ENCODE results near the gene SMKR1. TPM values are rescaled to one million over a fixed set of nuclear protein-coding genes. Genes with fewer than 3 reads are reported as not detected.

Gene SMKR1
- total RNA-seq, 1 experiment from 2014 or later = 8.9 TPM

GRCh38 chr7:129513546-129513945 lies 11.2 kb downstream of the SMKR1 start:
- DNase-seq (ENCODE audit: low read depth, low spot score) (no peak), ATAC-seq (no peak)
- no peak overlapping the region for H3K4me3 ChIP-seq (replicated peaks in 1 of 2; ENCODE audit: low read depth in 1 of 2, low read length in 2 of 2)
- ChIA-PET POLR2A (no interaction called here), RAD21 (ENCODE audit: low non-redundant PET in 1 of 2, low total read pairs in 2 of 2, uncharacterized antibody in 2 of 2, unreplicated experiment in 2 of 2) (no interaction called here), CTCF (no interaction called here)
- H2AFZ ChIP-seq (ENCODE audit: low read depth, low read length, poor library complexity, severe bottlenecking) = no peak overlapping the region
- BruUV-seq (replicated peaks) = no TSS peak
- no peak overlapping the region for H3K27ac ChIP-seq (ENCODE audit: low read depth, low read length)
- H3K27me3 ChIP-seq (ENCODE audit: insufficient read depth, low read length) = no peaks in the 10 kb centered on the region
- no peaks in the 10 kb centered on the region for H3K9me3 ChIP-seq (ENCODE audit: control insufficient read depth in 1 of 2, insufficient read depth in 1 of 2, low read depth in 1 of 2, low read length in 2 of 2)
- H3K4me2 ChIP-seq (ENCODE audit: low read length) = no peak overlapping the region
- no peaks in the 10 kb centered on the region for H4K20me1 ChIP-seq (ENCODE audit: insufficient read depth)
- no peaks in the 10 kb centered on the region for H3K79me2 ChIP-seq (ENCODE audit: insufficient read depth, low read length)
- H3K36me3 ChIP-seq (ENCODE audit: control insufficient read depth in 1 of 2, insufficient read depth in 2 of 2, low read length in 2 of 2) = no peaks in the 10 kb centered on the region
- no peaks in the 10 kb centered on the region for H3K4me1 ChIP-seq (ENCODE audit: control insufficient read depth in 1 of 2, insufficient read depth in 2 of 2, low read length in 2 of 2)
- no peak overlapping the region for H3K9ac ChIP-seq (ENCODE audit: low read length)
- no peak for TF ChIP-seq POLR2AphosphoS5 (IDR thresholded peaks at IDR 0.05; ENCODE audit: low read depth, low read length)
- no peak for TF ChIP-seq CBX3 (IDR thresholded peaks at IDR 0.05; ENCODE audit: low read depth)
- TF ChIP-seq JUND (IDR thresholded peaks at IDR 0.05) = no peak
- no peak for TF ChIP-seq YY1 (IDR thresholded peaks at IDR 0.05; ENCODE audit: extremely low read depth, insufficient replicate concordance, low read depth, low read length)
- TF ChIP-seq ZBTB33 (IDR thresholded peaks at IDR 0.05; ENCODE audit: extremely low read depth, insufficient replicate concordance, low read length) = no peak
- TF ChIP-seq TCF7L2 (IDR thresholded peaks at IDR 0.05; ENCODE audit: borderline replicate concordance, extremely low read depth, insufficient read depth, insufficient read length) = no peak
- TF ChIP-seq EGR1 (IDR thresholded peaks at IDR 0.05; ENCODE audit: low read depth) = no peak
- no peak for TF ChIP-seq FOSL1 (IDR thresholded peaks at IDR 0.05; ENCODE audit: low read depth)
- TF ChIP-seq RAD21 (IDR thresholded peaks at IDR 0.05; ENCODE audit: low read depth) = no peak
- no peak for TF ChIP-seq CTCF (IDR thresholded peaks at IDR 0.05 in 2 of 3, conservative IDR thresholded peaks at IDR 0.05 in 1 of 3; ENCODE audit: borderline replicate concordance in 1 of 3, insufficient read depth in 1 of 3, low read depth in 2 of 3, low read length in 2 of 3)
- no peak for TF ChIP-seq ATF3 (IDR thresholded peaks at IDR 0.05)
- H3K9me2 ChIP-seq (ENCODE audit: insufficient read depth) = no peaks in the 10 kb centered on the region
- intact Hi-C loops (cut with micrococcal nuclease) = no loop called here

Data from HCT116 (cell line).